NCI-H510A (cell line): ENCODE results near the gene PLD4.
A peak's percentile ranks its signal among the peaks of the same experiment; 100 is the strongest.

Experiments
- DNase-seq: peaks from one replicate; lab custom pipeline; 2025; lab: John Stamatoyannopoulos, UW

PLD4 gene

DNA sequence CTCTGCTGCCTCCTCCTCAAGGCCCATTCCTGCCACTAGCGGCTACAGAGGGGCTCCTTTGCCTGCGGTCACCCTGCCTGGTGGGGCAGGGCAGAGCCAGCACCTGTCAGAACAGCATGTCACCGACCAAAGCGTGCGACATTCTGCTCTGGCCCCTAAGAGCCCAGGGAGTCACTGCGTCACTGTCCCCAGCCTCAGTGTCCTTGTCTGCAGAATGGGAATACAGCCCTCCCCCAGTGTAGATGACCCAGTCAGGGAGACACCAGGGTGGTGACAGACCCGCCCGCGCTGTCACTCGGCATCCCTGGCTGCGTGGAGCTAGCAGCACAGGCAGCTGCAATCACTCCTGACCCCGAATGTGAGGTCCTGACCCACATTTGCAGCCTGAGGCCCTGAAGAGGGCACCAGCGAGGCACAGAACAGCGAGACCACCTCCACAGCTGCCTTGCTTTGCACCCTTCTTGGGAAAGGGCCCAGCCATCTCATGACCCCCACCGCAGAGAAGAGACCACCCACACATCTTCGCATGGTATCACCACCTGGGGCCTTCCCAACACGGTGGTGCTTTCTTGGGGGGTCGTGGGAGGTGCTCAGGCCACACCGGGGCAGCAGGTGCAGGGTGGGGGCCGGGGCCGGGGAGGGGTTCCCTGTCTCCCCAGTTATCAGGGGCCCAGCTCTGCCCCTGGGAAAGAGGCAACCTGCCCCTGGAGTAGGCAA, 51.0 kb downstream of the PLD4 start:
- DNase-seq, result no peak

- DNase-seq, result peak; percentile 74
Measured at GRCh38 chr14:104976198-104977007, 51.7 kb downstream of the PLD4 start.

DNA sequence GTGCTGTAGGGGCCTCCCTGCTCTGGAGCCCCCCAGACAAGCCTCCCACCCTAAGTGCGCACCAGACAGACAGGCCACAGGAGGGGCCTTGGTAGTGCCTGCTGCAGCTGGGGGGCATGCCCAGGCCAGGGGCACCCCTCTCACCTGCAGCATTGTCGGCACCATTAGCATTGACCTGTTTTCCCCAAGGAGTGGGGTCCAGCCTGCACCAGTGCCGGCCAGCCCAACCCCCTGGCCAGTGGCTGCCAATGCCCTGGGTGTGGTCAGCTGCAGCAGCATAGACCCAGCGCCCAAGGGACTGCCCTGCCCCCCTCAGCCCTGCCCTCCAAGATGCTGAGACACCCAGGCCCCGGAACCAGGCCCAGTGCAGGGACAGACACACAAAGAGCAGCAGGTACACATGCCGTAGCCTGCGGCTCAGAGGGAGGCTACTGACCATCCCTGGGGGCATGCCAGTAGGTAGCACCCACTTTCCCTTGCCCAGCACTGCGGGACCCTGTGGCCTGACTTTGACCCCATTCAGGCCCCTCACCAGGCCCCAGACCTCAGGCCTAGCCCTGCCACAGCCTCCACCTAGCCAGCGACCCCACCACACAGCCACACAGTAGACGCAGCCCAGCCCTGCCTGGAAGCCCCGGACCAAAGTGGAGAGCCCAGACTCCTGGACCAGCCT, 52.5 kb downstream of the PLD4 start:
- DNase-seq, result no peak

DNA sequence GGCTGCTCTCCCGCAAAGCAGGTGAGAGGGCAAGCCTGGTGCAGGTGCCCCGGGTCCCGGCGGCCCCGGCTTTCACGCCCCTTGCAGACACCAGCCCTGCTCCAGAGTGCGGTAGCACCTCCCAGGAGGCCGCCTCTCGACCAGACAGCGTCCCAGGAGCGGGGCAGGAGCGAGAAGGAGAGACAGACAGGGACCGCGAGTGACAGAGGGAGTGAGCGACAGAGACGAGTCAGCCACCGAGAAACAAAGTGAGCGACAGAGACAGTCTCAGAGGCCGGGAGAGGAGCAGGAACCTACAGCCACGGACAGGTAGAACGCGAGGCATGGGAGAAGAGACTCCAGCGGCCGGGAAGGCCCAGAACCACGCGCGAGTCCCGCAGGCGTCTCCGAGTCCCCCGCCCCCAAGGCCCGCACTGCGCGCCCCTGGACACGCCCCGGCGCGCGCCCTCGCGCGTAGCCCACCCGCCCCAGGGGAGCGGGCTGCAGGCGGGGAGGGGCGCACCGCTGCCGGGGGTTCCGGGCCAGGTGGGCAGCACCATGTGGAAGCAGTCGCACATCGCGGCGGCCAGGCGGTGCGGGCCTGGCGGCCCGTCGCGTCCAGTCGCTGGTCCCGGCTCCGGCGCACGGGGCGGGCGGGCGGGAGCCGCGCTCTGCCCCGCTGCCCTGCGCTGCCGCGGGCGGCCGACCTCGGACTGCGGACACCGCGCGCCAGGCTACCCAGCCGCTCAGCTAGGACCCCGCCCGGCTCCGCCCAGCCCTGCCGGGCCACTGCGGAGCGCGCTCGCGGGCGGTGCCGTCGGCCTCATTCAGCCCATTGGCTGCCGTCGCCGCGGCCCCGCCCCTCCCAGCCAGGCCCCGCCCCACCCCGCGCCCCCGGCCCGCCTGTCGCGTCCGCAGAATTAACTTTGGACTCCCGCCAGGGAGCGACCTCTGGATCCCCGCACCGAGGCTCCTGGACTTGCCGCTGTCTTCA, 53.3 kb downstream of the PLD4 start, which contains the start of gene AHNAK2:
AHNAK2 (minus strand) TSS at position 694 of the 973 bp plus-strand sequence; CDS start at position 557, 137 bp downstream.
- DNase-seq, result peak; percentile 82

DNA sequence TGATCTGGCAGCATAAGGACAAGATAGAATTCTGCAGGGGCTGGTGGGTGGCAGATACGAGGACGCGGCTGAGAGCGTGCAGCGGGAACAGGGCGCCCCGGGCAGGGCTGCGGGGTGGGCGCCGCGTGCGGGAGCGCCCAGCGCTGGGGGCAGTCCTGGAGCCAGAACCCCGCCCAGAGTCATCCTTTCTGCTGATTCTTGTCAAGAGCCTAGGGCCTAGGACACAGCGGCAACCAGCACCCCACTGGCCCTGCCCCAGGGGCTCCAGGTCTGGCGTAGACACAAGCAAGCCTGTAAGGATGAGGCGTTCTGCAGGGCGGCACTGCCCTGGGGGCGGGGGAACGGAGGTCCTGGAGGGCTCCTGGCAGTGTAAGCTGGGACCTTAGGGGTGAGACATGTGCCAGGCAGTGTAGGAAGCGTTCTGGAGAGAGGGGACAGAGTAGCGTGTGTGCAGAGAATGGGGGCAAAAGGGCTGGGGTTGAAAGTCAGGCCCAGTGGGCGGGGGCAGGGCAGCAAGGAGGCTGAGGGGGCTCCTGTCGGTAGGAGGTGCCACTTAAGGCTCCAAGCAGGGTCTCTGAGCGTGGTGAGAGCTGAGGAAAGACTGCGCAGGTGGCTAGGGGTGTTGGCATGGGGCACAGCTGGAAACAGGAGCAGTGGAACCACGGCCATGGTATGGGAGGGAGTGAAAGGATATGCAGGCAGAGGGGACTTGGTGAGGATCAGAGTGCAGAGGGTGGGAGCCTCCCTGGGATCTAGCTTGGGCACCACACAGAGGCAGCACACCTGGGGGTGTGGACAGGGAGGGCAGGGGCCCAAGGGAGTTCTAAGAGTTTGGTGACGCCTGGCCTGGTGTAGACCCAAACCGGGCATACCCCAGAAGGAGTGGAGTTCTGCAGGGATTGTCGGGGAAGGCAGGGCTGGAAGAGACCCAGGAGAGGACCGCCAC, 54.3 kb downstream of the PLD4 start:
- no peak for DNase-seq

DNA sequence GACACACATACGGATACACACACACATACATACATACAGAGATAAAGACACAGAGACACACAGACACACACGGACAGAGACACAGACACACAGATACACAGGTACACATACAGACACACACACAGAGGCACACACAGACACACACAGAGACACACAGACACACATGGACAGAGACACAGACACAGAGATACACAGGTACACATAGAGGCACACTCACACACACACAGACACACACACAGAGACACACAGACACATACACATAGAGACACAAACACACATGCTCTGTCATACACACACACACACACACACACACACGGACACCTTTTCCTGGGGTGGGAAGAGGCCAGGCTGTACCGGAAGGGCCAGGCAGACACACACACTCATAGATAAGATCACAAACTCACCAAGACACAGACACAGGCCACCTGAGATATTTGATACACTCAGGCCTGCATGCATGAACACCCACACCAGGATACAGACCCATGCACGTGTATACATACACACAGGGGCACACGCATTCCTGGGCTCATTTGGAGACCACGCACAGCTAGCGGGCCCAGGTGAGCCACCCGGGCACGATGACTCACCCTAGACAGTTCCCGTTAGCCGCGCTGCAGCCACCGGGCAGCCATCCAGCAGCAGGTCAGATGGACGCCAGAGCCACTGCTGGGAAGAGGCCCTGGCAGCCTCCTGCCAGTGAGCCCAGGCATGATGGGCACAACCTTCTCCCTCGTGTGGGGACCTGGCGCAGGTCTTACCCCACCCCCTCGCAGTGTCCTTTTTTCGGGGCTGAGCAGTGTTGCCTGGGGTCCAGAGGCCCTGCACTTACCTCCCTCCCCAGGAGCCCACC, 55.3 kb downstream of the PLD4 start:
- DNase-seq, result no peak

DNA sequence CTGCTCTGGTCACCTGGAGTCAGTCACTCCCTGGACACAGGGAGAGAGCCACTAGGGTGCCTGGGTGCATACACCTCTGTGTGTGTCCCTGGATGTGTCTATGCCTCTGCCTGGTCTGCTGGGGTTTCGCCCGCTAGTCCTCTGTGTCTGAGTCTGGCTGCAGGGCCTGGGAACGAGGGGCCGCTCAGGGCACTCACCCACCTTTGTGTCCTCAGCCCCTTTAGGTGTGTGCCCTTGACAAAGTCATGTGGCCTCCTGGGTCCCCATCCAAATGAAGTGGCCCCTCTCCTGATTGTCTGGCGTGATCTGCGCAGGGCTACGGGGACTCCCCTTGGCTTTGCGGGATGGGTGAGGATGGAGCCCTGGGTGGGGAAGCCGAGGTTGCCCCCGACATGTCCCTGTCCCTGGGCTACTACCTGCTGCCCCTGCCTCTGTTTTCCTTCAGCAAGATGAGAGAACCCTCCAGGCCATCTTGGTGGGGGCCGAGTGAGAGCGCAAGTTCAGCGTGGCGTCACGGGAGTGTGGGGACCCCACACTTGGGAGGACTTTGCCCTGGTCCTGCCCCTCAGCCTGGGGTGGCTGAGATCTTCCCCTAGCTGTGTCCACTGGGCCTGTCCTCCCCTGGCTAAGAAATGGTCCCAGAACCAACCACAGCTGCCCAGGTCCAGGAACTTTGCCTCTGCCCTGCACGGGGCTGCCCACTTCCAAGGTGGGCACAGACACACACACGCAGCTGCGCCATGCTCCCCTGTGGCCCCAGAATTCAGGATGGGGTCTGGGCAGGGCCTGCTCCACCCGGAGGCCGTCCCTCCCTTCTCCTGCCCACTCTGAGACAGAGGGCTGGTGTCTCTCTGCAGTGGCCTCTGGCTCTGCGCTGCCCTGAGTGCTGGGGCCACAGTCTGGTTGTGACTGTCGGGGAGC, 56.2 kb downstream of the PLD4 start:
- no peak for DNase-seq

DNA sequence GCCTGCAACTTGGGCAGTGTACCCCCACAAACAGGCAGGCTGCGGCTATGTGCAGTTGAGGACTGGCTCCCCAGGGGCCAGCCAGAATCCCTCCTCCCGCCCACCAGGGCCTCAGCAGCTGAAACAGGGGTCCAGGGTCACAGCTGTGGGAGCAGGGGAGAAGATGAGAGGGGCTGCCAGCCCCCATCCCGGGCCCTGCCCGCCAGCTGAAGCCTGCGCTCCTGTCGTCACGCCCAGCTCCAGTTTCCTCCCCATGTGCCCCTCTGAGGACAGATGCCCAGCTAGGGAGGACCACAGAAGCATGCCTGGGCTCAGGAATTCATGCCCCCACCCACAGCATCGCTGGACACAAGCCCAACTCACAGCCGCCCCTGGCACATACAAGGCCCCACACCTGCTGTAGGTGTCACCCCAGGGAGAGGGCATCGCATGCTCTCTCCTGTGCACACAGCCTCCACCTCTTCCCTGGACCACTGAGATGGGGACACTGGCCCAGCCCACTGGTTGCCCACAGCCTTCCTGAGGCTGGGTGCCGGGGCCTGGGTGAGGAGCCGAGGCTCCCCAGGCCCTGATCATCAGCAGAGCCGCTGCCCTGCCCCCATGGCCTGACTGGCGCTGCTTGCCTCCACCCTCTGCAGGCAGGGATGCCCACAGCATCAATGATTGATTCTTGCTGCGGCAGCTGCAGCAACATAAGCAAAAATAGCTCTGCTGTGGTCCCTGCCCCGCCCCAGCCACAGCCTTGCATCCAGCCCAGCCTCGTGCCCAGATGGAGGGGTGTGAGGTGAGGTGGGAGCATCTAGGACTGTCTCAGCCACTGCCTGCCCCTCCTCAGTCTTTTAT, 57.2 kb downstream of the PLD4 start:
- DNase-seq, result no peak

DNA sequence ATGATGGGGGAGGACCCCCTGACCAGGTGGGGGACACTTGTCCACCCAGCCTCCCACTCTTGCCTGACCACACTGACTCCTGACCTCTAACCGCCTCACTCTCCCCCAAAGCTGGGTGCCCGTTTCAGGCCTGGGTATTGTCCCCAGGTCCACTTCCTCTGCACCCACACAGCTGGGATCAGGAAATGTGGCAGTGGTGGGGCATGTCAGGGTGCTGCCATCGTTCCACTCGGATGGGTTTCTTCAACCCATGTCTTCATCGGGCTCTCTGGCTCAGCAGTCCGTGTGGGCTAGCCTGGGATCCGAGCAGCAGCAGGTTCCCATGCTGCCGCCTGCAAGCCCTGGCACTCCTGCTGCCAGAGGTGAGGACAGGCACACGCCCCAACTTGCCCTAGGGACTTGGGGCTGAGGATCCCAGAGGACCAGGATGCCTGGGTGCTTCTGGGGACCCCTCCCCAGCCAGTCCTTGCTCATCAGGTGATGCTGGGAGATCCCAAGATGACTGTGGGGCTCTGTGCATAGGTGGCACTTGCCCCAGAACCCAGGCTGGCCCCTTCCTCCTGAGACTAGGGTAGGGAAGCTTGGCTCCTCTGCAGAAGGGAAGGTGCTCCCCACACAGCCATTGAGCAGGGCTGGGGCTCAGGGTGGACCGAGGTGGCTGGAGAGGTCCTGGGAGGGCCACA, 58.0 kb downstream of the PLD4 start:
- DNase-seq, result no peak
